ENCODE results near the gene IRAK3.

The IRAK3 gene

DNA sequence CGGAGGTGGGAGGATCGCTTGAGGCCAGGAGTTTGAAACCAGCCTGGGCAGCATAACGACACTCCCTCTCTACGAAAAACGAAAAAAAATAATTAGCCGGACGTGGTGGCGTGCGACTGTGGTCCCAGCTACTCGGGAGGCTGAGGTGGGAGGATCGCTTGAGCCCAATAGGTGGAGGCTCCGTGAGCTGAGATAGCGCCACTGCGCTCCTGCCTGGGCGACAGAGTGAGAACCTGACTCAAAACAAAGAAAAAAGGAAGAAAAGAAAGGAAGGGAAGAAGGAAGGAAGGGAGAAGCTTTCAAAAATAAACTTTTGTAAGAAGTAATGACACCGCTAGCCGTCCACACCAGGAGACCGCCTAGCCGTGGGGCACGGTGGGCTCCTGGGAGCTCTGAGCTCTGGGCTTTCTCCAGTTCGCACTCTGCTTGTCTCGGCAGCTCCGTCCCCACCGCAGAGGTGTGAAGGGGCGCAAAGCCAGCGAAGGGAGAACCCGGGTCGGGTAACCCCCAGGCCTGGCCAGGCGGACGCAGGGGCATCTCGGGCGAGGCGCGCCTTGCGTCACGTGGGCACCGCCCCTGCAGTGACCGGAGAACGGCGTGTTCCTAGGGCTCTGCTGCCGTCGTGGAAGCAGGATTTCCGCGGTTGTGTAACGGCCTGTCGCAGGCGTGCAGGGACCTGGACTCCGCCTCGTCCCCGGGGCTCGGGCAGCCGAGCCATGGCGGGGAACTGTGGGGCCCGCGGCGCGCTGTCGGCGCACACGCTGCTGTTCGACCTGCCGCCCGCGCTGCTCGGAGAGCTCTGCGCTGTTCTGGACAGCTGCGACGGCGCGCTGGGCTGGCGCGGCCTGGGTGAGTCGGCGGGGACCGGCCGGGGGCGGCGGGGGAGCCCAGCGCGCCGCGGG, at the start of gene IRAK3:
IRAK3 (plus strand) TSS at position 631 of the 902 bp plus-strand sequence; CDS start at position 717, 86 bp downstream.
- DNase-seq = peak; percentile 41 to 83

DNA sequence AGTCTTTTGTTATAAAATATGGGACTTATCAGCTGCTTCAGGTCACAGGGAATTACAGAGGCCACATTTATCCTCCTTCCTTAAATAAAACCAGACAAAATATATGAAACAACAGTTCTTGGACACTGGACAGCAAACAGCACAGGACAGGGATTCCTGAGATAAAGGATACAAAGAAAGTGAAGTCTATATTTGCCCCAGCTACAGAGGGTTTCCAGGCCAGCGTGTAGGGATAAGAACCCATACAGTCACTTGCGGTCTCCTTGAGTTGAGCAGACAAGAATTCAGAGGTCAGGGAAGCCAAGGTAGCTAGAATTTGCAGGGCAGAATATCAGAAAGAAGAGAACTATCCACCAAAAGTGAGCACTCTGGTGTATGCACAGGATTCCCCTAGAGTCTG, 49.7 kb upstream of the IRAK3 start:
- no peak for DNase-seq

DNA sequence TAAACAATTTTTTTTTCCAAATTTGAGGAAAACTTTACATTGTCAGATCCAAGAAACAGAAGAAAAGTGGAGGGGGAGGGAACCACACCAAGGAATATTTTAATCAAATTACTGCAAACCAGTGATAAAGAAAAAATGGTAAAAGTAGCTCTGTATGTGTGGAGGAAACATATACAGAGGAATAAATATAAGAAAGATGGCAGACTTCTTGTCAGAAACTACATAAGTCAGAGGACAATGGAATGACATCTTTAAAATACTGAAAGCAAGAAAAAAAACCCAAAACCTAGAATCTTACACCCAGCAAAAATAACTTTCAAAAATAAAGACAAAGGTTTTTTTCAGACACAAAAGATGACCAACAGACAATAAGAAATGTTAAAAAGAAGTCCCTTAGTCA, 48.3 kb upstream of the IRAK3 start:
- no peak for DNase-seq

- no peak for DNase-seq
Observed at GRCh38 chr12:66141299-66141698, 47.7 kb upstream of the IRAK3 start.

DNA sequence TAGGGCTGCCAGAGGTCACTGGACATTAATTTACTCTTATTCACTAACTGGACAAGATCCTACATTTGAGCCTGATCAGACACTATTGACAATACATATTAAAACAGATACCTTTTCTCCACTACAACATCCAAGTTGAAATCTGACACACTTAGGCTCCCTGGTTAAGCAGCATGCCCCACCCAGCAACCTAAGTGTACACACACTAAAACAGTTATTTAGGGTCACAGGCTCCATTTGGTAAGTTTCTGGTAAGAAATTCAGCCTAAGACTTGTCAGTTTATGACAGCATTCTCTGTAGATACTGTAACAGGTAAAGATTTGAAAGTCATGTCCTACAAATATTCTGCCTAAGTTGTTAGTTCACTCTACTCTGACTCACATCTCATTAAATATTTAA, 46.2 kb upstream of the IRAK3 start:
- no peak for DNase-seq

DNA sequence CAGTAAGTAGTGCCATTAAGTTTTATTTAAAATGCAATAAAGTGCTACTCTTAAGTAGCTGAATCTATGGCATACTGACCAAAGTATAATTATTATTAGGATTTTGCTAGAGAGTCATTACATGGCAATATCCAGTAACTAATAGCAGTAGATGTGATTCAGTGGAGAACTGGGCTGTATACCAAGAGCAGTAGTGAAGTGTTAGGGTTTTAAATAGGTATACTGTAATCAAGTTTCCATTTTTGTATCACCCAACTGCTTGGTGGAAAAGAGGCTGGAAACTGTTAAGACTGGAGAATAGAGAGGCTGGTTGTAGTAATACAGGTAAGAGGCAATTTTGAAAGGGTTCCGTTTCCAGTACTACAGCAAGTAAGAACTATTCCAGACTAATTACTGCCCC, 45.1 kb upstream of the IRAK3 start:
- no peak for DNase-seq

DNA sequence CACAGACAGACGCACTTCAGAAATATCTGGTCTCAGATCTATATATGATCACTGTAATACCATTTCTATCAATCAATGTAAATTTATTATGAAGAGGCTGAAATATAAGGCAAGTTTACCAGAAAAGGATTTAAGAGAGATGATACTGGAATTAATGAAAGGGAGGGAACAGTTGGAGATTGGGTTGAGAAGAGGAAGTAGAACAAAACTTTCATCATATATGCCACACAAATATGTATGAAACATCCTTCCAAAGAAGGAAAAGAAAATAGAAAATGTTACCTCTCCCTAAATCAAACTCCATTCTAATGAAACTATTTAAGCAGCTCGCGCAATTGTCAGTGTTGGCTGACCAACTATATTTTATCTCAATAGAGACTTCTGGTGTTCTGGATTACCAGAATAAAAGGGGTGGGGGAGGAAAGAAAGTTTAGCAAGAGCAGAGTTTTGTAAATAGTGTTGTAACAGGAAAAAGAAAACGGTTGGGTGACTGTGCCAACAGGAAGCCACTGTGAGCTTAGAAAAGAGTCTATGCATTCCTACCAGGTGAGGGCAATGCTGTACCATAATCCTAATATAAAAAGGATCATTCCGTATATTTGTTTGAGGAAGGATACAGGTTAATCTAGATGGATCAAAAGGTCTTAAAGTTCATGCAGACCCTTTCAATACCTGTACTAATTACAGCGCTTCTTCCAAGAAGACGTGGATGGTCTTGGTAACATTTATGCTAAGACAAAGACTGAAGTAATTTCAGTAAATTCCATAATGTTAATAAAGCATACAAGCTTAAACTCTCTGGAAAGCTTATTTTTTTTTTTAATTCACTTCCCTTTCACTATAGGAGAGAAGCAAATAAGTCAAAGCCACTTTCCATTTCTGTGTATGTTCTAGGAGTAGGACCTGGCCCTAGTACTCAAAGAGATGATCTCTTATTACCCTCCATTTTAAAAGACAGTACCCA, 43.9 kb upstream of the IRAK3 start:
- DNase-seq = peak; percentile 12 to 22

DNA sequence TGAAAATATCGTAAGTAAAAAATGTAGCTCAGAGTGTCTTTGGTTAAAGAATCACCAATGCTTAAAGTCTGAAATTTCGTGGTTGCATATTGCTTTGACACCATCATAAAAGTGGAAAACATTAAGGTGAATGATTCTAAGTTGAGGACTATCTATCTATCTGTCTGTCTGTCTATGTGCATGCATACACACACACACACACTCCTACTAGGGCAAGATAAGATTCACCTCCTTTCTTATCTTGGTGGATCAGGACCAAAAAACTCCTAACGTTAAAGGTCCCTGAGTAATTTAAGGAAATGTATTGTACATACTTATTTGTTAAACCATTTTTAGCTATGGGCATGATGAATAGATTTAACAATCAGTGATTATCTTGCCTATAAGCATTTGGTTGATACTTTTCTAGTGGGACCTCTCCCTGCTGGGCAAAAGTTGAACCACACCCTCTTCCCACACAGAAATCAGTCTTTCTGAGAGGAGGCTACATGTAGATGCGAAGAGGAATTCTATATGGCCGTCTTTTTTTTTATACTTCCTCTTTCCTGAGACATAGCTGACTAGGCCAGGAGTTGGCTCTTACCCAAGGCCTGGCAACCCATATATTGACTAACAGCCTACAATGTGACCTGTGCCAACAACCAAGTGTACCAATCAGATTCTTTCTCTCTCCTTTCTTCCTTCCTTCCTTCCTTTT, 39.2 kb upstream of the IRAK3 start:
- DNase-seq = peak in 1 of 2 donors; percentile 52

- no peak for DNase-seq
Observed at GRCh38 chr12:66152732-66153131, 36.3 kb upstream of the IRAK3 start.

- no peak for DNase-seq
Observed at GRCh38 chr12:66154776-66155175, 34.2 kb upstream of the IRAK3 start.

- no peak for DNase-seq
Observed at GRCh38 chr12:66156654-66157053, 32.4 kb upstream of the IRAK3 start.

DNA sequence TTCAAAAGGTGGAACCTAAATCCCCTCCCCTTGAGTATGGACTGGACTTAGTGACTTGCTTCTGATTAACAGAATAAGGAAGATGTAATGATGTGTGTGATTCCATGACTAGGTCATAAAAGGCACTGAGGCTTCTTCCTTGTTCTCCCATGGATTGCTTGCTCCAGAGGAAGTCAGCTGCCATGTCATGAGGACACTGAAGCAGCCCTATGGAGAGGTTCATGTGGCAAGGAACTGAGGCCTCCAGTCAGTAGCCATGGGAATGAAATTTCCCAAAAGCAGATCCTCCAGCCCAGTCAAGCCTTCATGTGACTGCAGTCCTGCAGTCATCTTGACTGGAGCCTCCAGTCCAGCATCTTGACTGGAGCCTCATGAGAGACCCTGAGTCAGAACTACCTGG, 29.9 kb upstream of the IRAK3 start:
- DNase-seq = no peak

DNA sequence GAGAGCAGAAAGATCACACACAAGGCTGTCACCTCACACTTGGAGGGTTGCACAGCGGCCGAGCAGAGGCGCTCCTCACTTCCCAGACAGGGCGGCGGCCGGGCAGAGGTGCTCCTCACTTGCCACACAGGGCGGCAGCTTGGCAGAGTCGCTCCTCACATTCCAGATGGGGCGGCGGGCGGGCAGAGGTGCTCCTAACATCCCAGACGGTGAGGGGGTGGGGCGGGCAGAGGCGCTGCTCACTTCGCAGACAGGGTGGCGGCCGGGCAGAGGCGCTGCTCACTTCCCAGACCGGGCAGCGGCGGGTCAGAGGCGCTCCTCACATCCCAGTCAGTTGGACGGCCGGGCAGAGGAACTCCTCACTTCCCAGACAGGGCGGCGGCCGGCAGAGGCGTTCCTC, 28.3 kb upstream of the IRAK3 start:
- no peak for DNase-seq

DNA sequence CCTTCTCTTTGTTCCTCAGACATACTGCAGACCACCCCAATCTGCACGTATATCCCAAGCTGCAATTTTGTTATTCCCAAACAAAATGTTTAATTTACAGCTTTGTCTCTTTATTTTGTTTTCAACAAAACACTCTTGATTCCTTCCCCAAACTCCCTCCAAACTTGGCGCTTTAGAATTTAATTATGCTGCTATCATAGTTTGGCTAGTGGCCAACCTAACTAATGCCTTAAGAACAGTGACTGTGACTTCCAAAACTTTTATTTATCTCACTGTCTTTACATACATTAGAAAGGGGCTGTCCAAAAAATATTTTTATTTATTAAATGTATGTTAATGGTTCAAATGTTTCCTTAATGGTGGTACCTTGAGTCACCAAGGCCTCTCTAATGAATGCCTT, 26.3 kb upstream of the IRAK3 start:
- DNase-seq = no peak

- no peak for DNase-seq
Observed at GRCh38 chr12:66163289-66163688, 25.7 kb upstream of the IRAK3 start.

DNA sequence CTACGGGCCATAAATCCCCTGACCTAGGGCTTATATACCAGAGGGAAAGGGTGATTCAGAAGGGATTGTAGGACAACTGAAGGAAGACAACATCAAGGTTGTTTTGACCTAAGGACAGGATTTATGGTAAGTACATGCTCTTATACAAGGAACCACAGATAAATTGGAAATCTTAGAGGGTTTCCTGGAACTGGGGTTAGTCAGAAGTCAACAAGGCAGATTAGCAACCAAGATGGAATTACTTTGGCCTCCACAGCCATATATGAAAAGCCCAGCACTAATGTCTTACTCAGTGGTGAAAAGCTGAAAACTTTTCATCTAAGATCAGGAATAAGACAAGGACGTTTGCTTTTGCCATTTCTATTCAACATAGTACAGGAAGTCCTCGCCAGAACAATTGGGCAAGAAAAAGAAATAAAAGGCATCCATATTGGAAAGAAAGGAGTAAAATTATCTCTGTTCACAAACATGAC, 24.6 kb upstream of the IRAK3 start:
- no peak for DNase-seq

GRCh38 chr12:66165141-66165540, 23.9 kb upstream of the IRAK3 start:
- no peak for DNase-seq

- DNase-seq = no peak
Observed at GRCh38 chr12:66166561-66166960, 22.5 kb upstream of the IRAK3 start.

GRCh38 chr12:66168410-66168809, 20.6 kb upstream of the IRAK3 start:
- DNase-seq = no peak

GRCh38 chr12:66169221-66170170, 19.5 kb upstream of the IRAK3 start, which contains the start of gene TMBIM4:
Gene TMBIM4, minus strand, starts transcription at chr12:66169996. Its CDS starts 45 bp downstream, at chr12:66169951.
- DNase-seq = peak; percentile 88

GRCh38 chr12:66170606-66171005, 18.4 kb upstream of the IRAK3 start:
- DNase-seq = no peak
